Spleen (tissue), 11 donors: Measurements from ENCODE around the gene TPM1. TPM values are rescaled to one million over a fixed set of nuclear protein-coding genes. Genes with fewer than 3 reads are reported as not detected.

Experiments
- DNase-seq: peaks from one replicate; pipeline ENCODE4 v3.0.0-alpha.2; 2020
- H3K27ac ChIP-seq, 8 donors: fragments of 200-600 bp; sonication (generic) in 7 of 8; 1 replicate in 4 of 8; 2 replicates in 4 of 8; pipeline versions ENCODE4 v1.5.0 to v1.8.0; 2016 to 2021; ENCODE audit warnings: inconsistent platforms in 4 of 8, mild to moderate bottlenecking in 4 of 8, moderate library complexity in 1 of 8
- H3K27me3 ChIP-seq, 7 donors: fragments of 200-600 bp; sonication (generic) in 6 of 7; replicated peaks in 1 of 7; 1 replicate in 4 of 7; 2 replicates in 3 of 7; pipeline versions ENCODE4 v1.5.0 to v1.8.0; 2016 to 2021; ENCODE audit warnings: inconsistent platforms in 3 of 7, mild to moderate bottlenecking in 1 of 7
- H3K36me3 ChIP-seq, 6 donors: fragments of 200-600 bp; sonication (generic) in 5 of 6; 1 replicate in 4 of 6; 2 replicates in 2 of 6; pipeline versions ENCODE4 v1.5.0 to v1.8.0; 2016 to 2021; ENCODE audit warnings: inconsistent platforms in 2 of 6
- H3K4me1 ChIP-seq, 6 donors: fragments of 200-600 bp; sonication (generic) in 5 of 6; 1 replicate in 3 of 6; 2 replicates in 3 of 6; pipeline versions ENCODE4 v1.5.0 to v1.8.0; 2016 to 2021; ENCODE audit warnings: inconsistent platforms in 3 of 6
- H3K4me3 ChIP-seq, 8 donors: fragments of 200-600 bp; sonication (generic) in 7 of 8; 1 replicate in 4 of 8; 2 replicates in 4 of 8; pipeline versions ENCODE4 v1.5.0 to v1.8.0; 2016 to 2021; ENCODE audit warnings: inconsistent platforms in 4 of 8, mild to moderate bottlenecking in 4 of 8, moderate library complexity in 2 of 8
- H3K9me3 ChIP-seq, 8 donors: fragments of 200-600 bp; sonication (generic) in 7 of 8; 1 replicate in 4 of 8; 2 replicates in 4 of 8; pipeline versions ENCODE4 v1.5.0 to v1.8.0; 2016 to 2021; ENCODE audit warnings: inconsistent platforms in 4 of 8
- POLR2A ChIP-seq, 3 donors: fragments of 450-650 bp; IDR thresholded peaks; one replicate each; pipeline ENCODE4 v1.5.1; 2017; ENCODE audit warnings: antibody characterized with exemption in 3 of 3, mild to moderate bottlenecking in 1 of 3
- POLR2AphosphoS5 ChIP-seq, 3 donors: sonication (generic); formaldehyde crosslinking; IDR thresholded peaks; one replicate each; pipeline ENCODE4 v1.5.1; 2017; ENCODE audit warnings: antibody characterized with exemption in 3 of 3
- WGBS, 5 donors: extraction: QIAGEN DNeasy Blood & Tissue Kit in 3 of 5; methylation state at CpG; one replicate each; pipeline versions ENCODE4 v1.1.5 to v1.1.7; 2013 to 2018; 5-methylcytosine and 5-hydroxymethylcytosine counted together
- intact Hi-C: fragments of 100-400 bp; cut with DNase I; formaldehyde crosslinking; loops from one replicate; pipeline ENCODE4 v1.15.0; 2023; ENCODE audit warnings: low total_unique reads
- polyA plus RNA-seq, 3 donors: library from polyadenylated mRNA; stranded (reverse); fragments of 200-250 nt; gene quantifications; one replicate each; pipeline ENCODE4 v1.2.1, GENCODE V29; 2013
- total RNA-seq, 7 donors: library from RNA; depleted of rRNA in 3 of 7; stranded (reverse); fragments of >200 nt in 3 of 7; fragmentation: NEBNext Ultra II Directional in 4 of 7; extraction: Animal tissue kit (Norgen Biotek cat#: 25700) in 4 of 7; gene quantifications; one replicate each; pipeline versions ENCODE4 v1.1.0 to v1.2.1, GENCODE V29; 2016 to 2021
- TF ChIP-seq, protein P1 (sequence below), 11 experiments: fragments of 200-600 bp in 7 of 11; fragments of 450-650 bp in 4 of 11; sonication (generic) in 4 of 11; IDR thresholded peaks in 8 of 11; conservative IDR thresholded peaks in 3 of 11; 1 replicate in 7 of 11; 2 replicates in 4 of 11; pipeline versions ENCODE4 v1.4.0 to v1.8.0; 2016 to 2021; ENCODE audit warnings: antibody characterized with exemption in 11 of 11, inconsistent platforms in 4 of 11, mild to moderate bottlenecking in 1 of 11
- donor health status: healthy with polysubstance abuse.
- donor health status: DM: no; HTN: no; CAD: no; lungs with moderate emphysema.
- donor health status: DM: no; HTN: no; CAD: no.
- donor health status: Bipolar disorder and iron deficiency.
- donor health status: healthy.
- donor health status: DM: no; HTN: no; CAD: no.
- donor health status: DM: yes; HTN: yes; CAD: no.

The TPM1 gene
- total and polyA plus RNA-seq, 10 donors, result 70.6 to 317 (median 123) TPM

DNA sequence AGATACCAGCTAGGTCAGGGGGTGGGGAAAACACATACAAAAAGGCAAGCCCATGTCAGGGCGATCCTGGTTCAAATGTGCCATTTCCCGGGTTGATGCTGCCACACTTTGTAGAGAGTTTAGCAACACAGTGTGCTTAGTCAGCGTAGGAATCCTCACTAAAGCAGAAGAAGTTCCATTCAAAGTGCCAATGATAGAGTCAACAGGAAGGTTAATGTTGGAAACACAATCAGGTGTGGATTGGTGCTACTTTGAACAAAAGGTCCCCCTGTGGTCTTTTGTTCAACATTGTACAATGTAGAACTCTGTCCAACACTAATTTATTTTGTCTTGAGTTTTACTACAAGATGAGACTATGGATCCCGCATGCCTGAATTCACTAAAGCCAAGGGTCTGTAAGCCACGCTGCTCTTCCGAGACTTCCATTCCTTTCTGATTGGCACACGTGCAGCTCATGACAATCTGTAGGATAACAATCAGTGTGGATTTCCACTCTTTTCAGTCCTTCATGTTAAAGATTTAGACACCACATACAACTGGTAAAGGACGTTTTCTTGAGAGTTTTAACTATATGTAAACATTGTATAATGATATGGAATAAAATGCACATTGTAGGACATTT is 28.9 kb downstream of the TPM1 start:
- Histone ChIP-seq H3K36me3 (peaks cover 0 to 55% (median 11%) of the 10 kb centered on the region in 6 donors), H3K27ac (no peak overlapping the region), H3K27me3 (no peaks in the 10 kb centered on the region), H3K9me3 (no peaks in the 10 kb centered on the region), H3K4me3 (no peak overlapping the region), H3K4me1 (peaks cover 0 to 13% (median 7%) of the 10 kb centered on the region in 6 donors)
- TF ChIP-seq POLR2A (IDR thresholded peaks at IDR 0.05) (no peak), POLR2AphosphoS5 (IDR thresholded peaks at IDR 0.05) (no peak)
- TF ChIP-seq, protein P1, sequence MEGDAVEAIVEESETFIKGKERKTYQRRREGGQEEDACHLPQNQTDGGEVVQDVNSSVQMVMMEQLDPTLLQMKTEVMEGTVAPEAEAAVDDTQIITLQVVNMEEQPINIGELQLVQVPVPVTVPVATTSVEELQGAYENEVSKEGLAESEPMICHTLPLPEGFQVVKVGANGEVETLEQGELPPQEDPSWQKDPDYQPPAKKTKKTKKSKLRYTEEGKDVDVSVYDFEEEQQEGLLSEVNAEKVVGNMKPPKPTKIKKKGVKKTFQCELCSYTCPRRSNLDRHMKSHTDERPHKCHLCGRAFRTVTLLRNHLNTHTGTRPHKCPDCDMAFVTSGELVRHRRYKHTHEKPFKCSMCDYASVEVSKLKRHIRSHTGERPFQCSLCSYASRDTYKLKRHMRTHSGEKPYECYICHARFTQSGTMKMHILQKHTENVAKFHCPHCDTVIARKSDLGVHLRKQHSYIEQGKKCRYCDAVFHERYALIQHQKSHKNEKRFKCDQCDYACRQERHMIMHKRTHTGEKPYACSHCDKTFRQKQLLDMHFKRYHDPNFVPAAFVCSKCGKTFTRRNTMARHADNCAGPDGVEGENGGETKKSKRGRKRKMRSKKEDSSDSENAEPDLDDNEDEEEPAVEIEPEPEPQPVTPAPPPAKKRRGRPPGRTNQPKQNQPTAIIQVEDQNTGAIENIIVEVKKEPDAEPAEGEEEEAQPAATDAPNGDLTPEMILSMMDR (IDR thresholded peaks at IDR 0.05 in 8 of 11, conservative IDR thresholded peaks at IDR 0.05 in 3 of 11), result no peak
- no peak for DNase-seq
- intact Hi-C loops, result no loop called here
- 76 to 89% (median 78%) methylated on average over 8 of the region's 8 CpGs for WGBS, 5 donors

- DNase-seq, result no peak
- intact Hi-C loops, result no loop called here
- Histone ChIP-seq H3K27me3 (no peaks in the 10 kb centered on the region), H3K27ac (no peak overlapping the region), H3K9me3 (no peaks in the 10 kb centered on the region), H3K4me1 (peaks cover 0 to 20% (median 7%) of the 10 kb centered on the region in 6 donors), H3K4me3 (no peak overlapping the region), H3K36me3 (peaks cover 0 to 49% (median 11%) of the 10 kb centered on the region in 6 donors)
- 75 to 94% (median 87%) methylated on average over 3 of the region's 3 CpGs for whole genome bisulfite sequencing, 5 donors
- TF ChIP-seq, protein P1 (IDR thresholded peaks at IDR 0.05 in 8 of 11, conservative IDR thresholded peaks at IDR 0.05 in 3 of 11), result no peak
- TF ChIP-seq POLR2A (IDR thresholded peaks at IDR 0.05), result no peak
- TF ChIP-seq POLR2AphosphoS5 (IDR thresholded peaks at IDR 0.05), result no peak
Measured at GRCh38 chr15:63072023-63072650, 29.6 kb downstream of the TPM1 start.

GRCh38 chr15:63072809-63073277 is 30.3 kb downstream of the TPM1 start:
- H3K4me3 ChIP-seq, result no peak overlapping the region
- peaks cover 0 to 24% (median 7%) of the 10 kb centered on the region in 6 donors for H3K4me1 ChIP-seq
- peaks cover 0 to under 1% (median 0%) of the 10 kb centered on the region in 7 donors for H3K27me3 ChIP-seq
- DNase-seq, result no peak
- intact Hi-C loops, result no loop called here
- peak in 2 of 3 donors; percentile 19 to 24 for TF ChIP-seq POLR2AphosphoS5 (IDR thresholded peaks at IDR 0.05)
- TF ChIP-seq POLR2A (IDR thresholded peaks at IDR 0.05), result no peak
- H3K9me3 ChIP-seq, result no peaks in the 10 kb centered on the region
- no peak overlapping the region for H3K27ac ChIP-seq
- H3K36me3 ChIP-seq, result peaks cover 0 to 42% (median 9%) of the 10 kb centered on the region in 6 donors
- WGBS, 5 donors, result 84 to 96% (median 92%) methylated on average over 5 to 9 of the region's 9 CpGs

DNA sequence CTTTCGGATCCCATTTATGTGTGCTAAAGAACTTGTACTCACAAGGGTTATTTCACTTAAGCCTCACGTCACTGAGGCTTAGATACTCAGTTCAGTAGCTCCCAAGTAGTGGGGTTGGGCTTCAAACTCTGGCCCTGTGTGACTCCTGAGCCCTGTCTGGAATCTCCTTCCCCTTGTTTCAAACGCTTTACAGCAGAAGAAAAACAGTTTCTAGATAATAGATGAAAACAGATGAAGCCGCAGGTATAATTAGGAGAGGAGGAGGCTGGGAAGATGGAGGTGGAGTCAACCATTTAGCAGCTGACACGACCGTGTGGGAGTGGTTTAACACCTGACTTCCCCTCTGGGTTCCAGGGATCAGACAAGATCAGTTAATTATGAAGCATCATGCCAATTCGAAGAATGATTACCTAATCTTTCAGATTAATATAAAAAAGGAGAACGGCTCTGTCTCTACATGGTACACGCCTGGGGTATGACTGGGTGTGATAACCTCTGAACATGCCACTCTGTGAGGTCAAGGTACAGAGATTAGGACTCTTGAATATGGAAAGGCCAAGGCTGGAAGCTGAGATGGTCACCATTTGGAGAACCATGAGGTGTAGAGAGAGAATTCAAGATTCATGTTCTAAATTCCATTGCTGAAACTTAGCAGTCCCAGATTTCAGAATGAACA is 31.1 kb downstream of the TPM1 start:
- H3K4me3 ChIP-seq, result no peak overlapping the region
- peaks cover 0 to 4% (median 0%) of the 10 kb centered on the region in 7 donors for H3K27me3 ChIP-seq
- H3K9me3 ChIP-seq, result no peaks in the 10 kb centered on the region
- H3K36me3 ChIP-seq, result peaks cover 0 to 34% (median 2%) of the 10 kb centered on the region in 6 donors
- intact Hi-C loops, result no loop called here
- H3K27ac ChIP-seq, result no peak overlapping the region
- WGBS, 5 donors, result 71 to 78% (median 74%) methylated on average over 9 of the region's 9 CpGs
- H3K4me1 ChIP-seq, result peaks cover 0 to 24% (median 7%) of the 10 kb centered on the region in 6 donors
- TF ChIP-seq, protein P1 (IDR thresholded peaks at IDR 0.05 in 8 of 11, conservative IDR thresholded peaks at IDR 0.05 in 3 of 11), result no peak
- no peak for TF ChIP-seq POLR2AphosphoS5 (IDR thresholded peaks at IDR 0.05)
- TF ChIP-seq POLR2A (IDR thresholded peaks at IDR 0.05), result no peak
- no peak for DNase-seq
